HCT116 (cell line): ENCODE data around the gene CAB39L. TPM values are rescaled to one million over a fixed set of nuclear protein-coding genes. Genes with fewer than 3 reads are reported as not detected.

Experiments
- ATAC-seq: fragments of 200-7000 bp; cut with Tn5 transposase; 2 replicates; pipeline ENCODE4 v1.9.1; 2020; ENCODE audit warnings: mild to moderate bottlenecking, moderate library complexity
- BruUV-seq: library from RNA; stranded (reverse); fragments of 400-500 nt; replicated peaks from 2 replicates; lab custom pipeline; 2021; lab: Mats Ljungman, UMichigan
- CTCF ChIA-PET: fragments of 300-600 bp; sonication (Branson Sonifier 250); formaldehyde crosslinking; loops from one replicate; lab custom pipeline; 2021; ENCODE audit warnings: antibody characterized with exemption; lab: Charles Lee
- POLR2A ChIA-PET: fragments of 300-600, 350-600 bp; sonication (Branson Sonifier 250); formaldehyde crosslinking; loops from one replicate; lab custom pipeline; 2021; ENCODE audit warnings: antibody characterized with exemption; lab: Charles Lee
- RAD21 ChIA-PET, 2 experiments: fragments of 300-600 bp; sonication (Branson Sonifier 250); formaldehyde crosslinking; loops; one replicate each; lab custom pipeline; 2023; ENCODE audit warnings: low total read pairs in 2 of 2; ENCODE audit not compliant: uncharacterized antibody in 2 of 2, unreplicated experiment in 2 of 2, low non-redundant PET in 1 of 2; lab: Charles Lee
- DNase-seq: peaks from one replicate; pipeline ENCODE4 v3.0.0-alpha.2; 2010; ENCODE audit warnings: low read depth, low spot score
- H2AFZ ChIP-seq: fragments of 200-600 bp; shearing (Covaris generic), sonication (generic); 2 replicates; pipeline ENCODE4 v1.6.1; 2017; ENCODE audit warnings: low read depth, mixed run types, mixed read lengths, antibody characterized with exemption, low read length; ENCODE audit not compliant: poor library complexity, severe bottlenecking
- H3K27ac ChIP-seq: 2 replicates; pipeline ENCODE4 v1.5.1; 2012; ENCODE audit warnings: low read depth, low read length
- H3K27me3 ChIP-seq: fragments of 200-600 bp; sonication (generic); 2 replicates; pipeline ENCODE4 v1.6.1; 2016; ENCODE audit warnings: mixed run types, low read length, mixed read lengths; ENCODE audit not compliant: insufficient read depth
- H3K36me3 ChIP-seq, 2 experiments: fragments of 200-500 bp in 1 of 2; fragments of 200-600 bp in 1 of 2; sonication (Bioruptor generic) in 1 of 2; sonication (generic) in 1 of 2; 2 replicates each; pipeline versions ENCODE4 v1.5.1 to v1.6.1; 2014 to 2016; ENCODE audit warnings: low read length in 2 of 2, inconsistent platforms in 1 of 2, mixed read lengths in 1 of 2, mixed run types in 1 of 2; ENCODE audit not compliant: insufficient read depth in 2 of 2, control insufficient read depth in 1 of 2
- H3K4me1 ChIP-seq, 2 experiments: fragments of 200-600 bp in 1 of 2; sonication (generic) in 1 of 2; 2 replicates each; pipeline versions ENCODE4 v1.5.1 to v1.6.1; 2012 to 2017; ENCODE audit warnings: low read length in 2 of 2, inconsistent platforms in 1 of 2, mild to moderate bottlenecking in 1 of 2, mixed read lengths in 1 of 2, mixed run types in 1 of 2, moderate library complexity in 1 of 2; ENCODE audit not compliant: insufficient read depth in 2 of 2, control insufficient read depth in 1 of 2
- H3K4me2 ChIP-seq: fragments of 200-600 bp; sonication (generic); 2 replicates; pipeline ENCODE4 v1.6.1; 2017; ENCODE audit warnings: mixed run types, low read length, mixed read lengths
- H3K4me3 ChIP-seq, 2 experiments: fragments of 200-600 bp in 1 of 2; sonication (generic) in 1 of 2; replicated peaks in 1 of 2; 2 replicates each; pipeline ENCODE4 v1.5.1; 2011 to 2016; ENCODE audit warnings: low read length in 2 of 2, control low read depth in 1 of 2, low read depth in 1 of 2, mild to moderate bottlenecking in 1 of 2, mixed read lengths in 1 of 2, mixed run types in 1 of 2
- H3K79me2 ChIP-seq: fragments of 200-600 bp; sonication (generic); 2 replicates; pipeline ENCODE4 v1.6.1; 2017; ENCODE audit warnings: mild to moderate bottlenecking, mixed run types, low read length, moderate library complexity, mixed read lengths; ENCODE audit not compliant: insufficient read depth
- H3K9ac ChIP-seq: fragments of 200-600 bp; sonication (generic); 2 replicates; pipeline ENCODE4 v1.6.1; 2016; ENCODE audit warnings: low read length, mixed read lengths
- H3K9me2 ChIP-seq: fragments of 200-600 bp; sonication (generic), shearing (Covaris generic); 2 replicates; pipeline ENCODE4 v1.6.1; 2017; ENCODE audit warnings: mixed run types, mild to moderate bottlenecking, moderate library complexity; ENCODE audit not compliant: insufficient read depth
- H3K9me3 ChIP-seq, 2 experiments: fragments of 200-500 bp in 1 of 2; fragments of 200-600 bp in 1 of 2; sonication (Bioruptor generic) in 1 of 2; sonication (generic) in 1 of 2; 2 replicates each; pipeline ENCODE4 v1.6.1; 2014 to 2017; ENCODE audit warnings: low read length in 2 of 2, mixed read lengths in 2 of 2, inconsistent platforms in 1 of 2, low read depth in 1 of 2, mild to moderate bottlenecking in 1 of 2, mixed run types in 1 of 2, moderate library complexity in 1 of 2; ENCODE audit not compliant: control insufficient read depth in 1 of 2, insufficient read depth in 1 of 2
- H4K20me1 ChIP-seq: fragments of 200-600 bp; sonication (generic), shearing (Covaris generic); 2 replicates; pipeline ENCODE4 v1.6.1; 2017; ENCODE audit warnings: mixed run types, mild to moderate bottlenecking, moderate library complexity; ENCODE audit not compliant: insufficient read depth
- CBX3 ChIP-seq: IDR thresholded peaks from 2 replicates; pipeline ENCODE4 v1.6.1; 2012; ENCODE audit warnings: low read depth
- EZH2 ChIP-seq: fragments of 200-600 bp; sonication (generic); IDR thresholded peaks from 2 replicates; pipeline ENCODE4 v1.6.1; 2017; ENCODE audit warnings: antibody characterized with exemption, mixed run types
- EZH2phosphoT487 ChIP-seq: fragments of 200-600 bp; IDR thresholded peaks from 2 replicates; pipeline ENCODE4 v1.6.1; 2018; ENCODE audit warnings: antibody characterized with exemption, borderline replicate concordance
- FOSL1 ChIP-seq: IDR thresholded peaks from 2 replicates; pipeline ENCODE4 v1.6.1; 2012; ENCODE audit warnings: low read depth
- JUND ChIP-seq: IDR thresholded peaks from 2 replicates; pipeline ENCODE4 v1.6.1; 2012
- POLR2A ChIP-seq: IDR thresholded peaks from 2 replicates; pipeline ENCODE4 v1.7.0; 2011; ENCODE audit warnings: borderline replicate concordance; ENCODE audit not compliant: insufficient read depth, insufficient read length; ENCODE audit errors: extremely low read depth
- POLR2AphosphoS5 ChIP-seq: IDR thresholded peaks from 2 replicates; pipeline ENCODE4 v1.6.1; 2011; ENCODE audit warnings: mild to moderate bottlenecking, low read depth, low read length, moderate library complexity
- SIN3A ChIP-seq: IDR thresholded peaks from 2 replicates; pipeline ENCODE4 v1.6.1; 2012; ENCODE audit warnings: low read depth
- SRF ChIP-seq: IDR thresholded peaks from 2 replicates; pipeline ENCODE4 v1.6.1; 2012; ENCODE audit warnings: low read depth
- YY1 ChIP-seq: IDR thresholded peaks from 2 replicates; pipeline ENCODE4 v1.6.1; 2011; ENCODE audit warnings: low read length, low read depth, moderate library complexity, mild to moderate bottlenecking; ENCODE audit not compliant: insufficient replicate concordance; ENCODE audit errors: extremely low read depth
- ZFX ChIP-seq: fragments of 450-650 bp; IDR thresholded peaks from 2 replicates; pipeline ENCODE4 v1.6.1; 2017
- intact Hi-C: fragments of 100-400 bp; cut with micrococcal nuclease; formaldehyde crosslinking; loops from 2 replicates; pipeline ENCODE4 v1.10.0; 2022
- total RNA-seq: library from RNA; stranded (reverse); gene quantifications from one replicate; pipeline ENCODE4 v1.2.1, GENCODE V29; 2021; ENCODE audit not compliant: unreplicated experiment
- TF ChIP-seq, protein P1 (sequence below): IDR thresholded peaks from 2 replicates; pipeline ENCODE4 v1.6.1; 2012
- TF ChIP-seq, protein P2 (sequence below): IDR thresholded peaks from 2 replicates; pipeline ENCODE4 v1.6.1; 2012; ENCODE audit warnings: low read depth
- TF ChIP-seq, protein P3 (sequence below), 3 experiments: fragments of 200-600 bp in 1 of 3; sonication (generic) in 1 of 3; IDR thresholded peaks in 2 of 3; conservative IDR thresholded peaks in 1 of 3; 2 replicates each; pipeline ENCODE4 v1.5.1; 2012 to 2017; ENCODE audit warnings: low read depth in 2 of 3, low read length in 2 of 3, antibody characterized with exemption in 1 of 3, borderline replicate concordance in 1 of 3, control low read depth in 1 of 3, mild to moderate bottlenecking in 1 of 3, mixed read lengths in 1 of 3, mixed run types in 1 of 3, moderate library complexity in 1 of 3; ENCODE audit not compliant: insufficient read depth in 1 of 3

The CAB39L gene
- total RNA-seq, 1 experiment from 2014 or later, result 6.1 TPM

DNA sequence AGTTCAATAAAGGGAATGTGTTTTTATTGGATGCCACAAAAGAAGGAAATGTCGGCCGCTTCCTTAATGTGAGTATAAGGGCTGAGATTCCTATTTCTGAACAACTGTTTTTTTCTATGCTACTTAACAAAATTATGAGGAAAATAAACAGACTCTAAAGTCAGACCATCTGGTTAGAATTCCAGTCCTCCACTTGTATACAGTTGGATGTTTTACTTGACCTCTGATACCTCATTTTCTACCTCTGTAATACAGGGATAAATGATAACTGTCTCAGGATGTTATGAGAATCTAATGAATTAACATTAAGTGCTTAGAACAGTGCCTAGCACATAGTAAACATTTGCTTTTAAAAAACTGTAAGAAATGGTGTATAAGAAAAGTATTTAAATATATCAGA, 44.7 kb upstream of the CAB39L start:
- Histone ChIP-seq H4K20me1 (no peaks in the 10 kb centered on the region), H3K36me3 (no peaks in the 10 kb centered on the region), H3K9me3 (no peaks in the 10 kb centered on the region), H3K4me1 (peaks cover 0 to 3% of the 10 kb centered on the region in 2 experiments; a peak in 2 of 4 replicates), H3K27ac (no peak overlapping the region), H3K4me2 (no peak overlapping the region), H2AFZ (no peak overlapping the region), H3K9ac (no peak overlapping the region), H3K4me3 (no peak overlapping the region), H3K27me3 (no peaks in the 10 kb centered on the region), H3K9me2 (no peaks in the 10 kb centered on the region), H3K79me2 (no peaks in the 10 kb centered on the region)
- DNase-seq (no peak), ATAC-seq (no peak)
- BruUV-seq, result no TSS peak
- CTCF ChIA-PET, result no interaction called here
- POLR2A ChIA-PET, result no interaction called here
- RAD21 ChIA-PET, result no interaction called here
- TF ChIP-seq EZH2 (no peak), SRF (no peak), JUND (no peak), POLR2AphosphoS5 (no peak), ZFX (no peak), YY1 (no peak)
- intact Hi-C loops, result no loop called here

DNA sequence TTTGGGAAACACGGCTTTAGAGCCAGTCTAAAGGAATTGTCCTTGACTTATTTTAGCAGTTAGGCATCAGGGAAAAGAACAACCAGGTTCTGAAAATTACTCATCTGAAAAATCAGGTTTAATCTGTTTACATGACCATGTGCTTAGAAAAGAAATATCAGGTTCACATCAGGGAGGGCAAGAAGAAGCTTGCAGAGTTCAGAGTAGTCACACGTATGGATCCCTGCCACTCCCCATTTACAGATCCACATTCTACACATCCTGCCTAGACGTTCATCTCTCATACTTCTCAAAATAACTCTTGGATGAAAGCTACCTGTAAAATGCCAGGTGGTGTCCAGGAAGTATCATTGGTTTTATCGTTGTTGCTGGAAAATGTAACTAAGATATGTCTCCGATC, 37.9 kb upstream of the CAB39L start:
- Histone ChIP-seq H3K9me2 (no peaks in the 10 kb centered on the region), H3K27me3 (no peaks in the 10 kb centered on the region), H3K4me2 (no peak overlapping the region), H3K9me3 (no peaks in the 10 kb centered on the region), H2AFZ (no peak overlapping the region), H3K4me1 (no peaks in the 10 kb centered on the region), H3K36me3 (no peaks in the 10 kb centered on the region), H3K9ac (no peak overlapping the region), H4K20me1 (no peaks in the 10 kb centered on the region), H3K4me3 (no peak overlapping the region), H3K79me2 (no peaks in the 10 kb centered on the region), H3K27ac (no peak overlapping the region)
- ChIA-PET CTCF (no interaction called here), POLR2A (no interaction called here), RAD21 (no interaction called here)
- TF ChIP-seq, protein P1, sequence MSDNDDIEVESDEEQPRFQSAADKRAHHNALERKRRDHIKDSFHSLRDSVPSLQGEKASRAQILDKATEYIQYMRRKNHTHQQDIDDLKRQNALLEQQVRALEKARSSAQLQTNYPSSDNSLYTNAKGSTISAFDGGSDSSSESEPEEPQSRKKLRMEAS, result no peak
- TF ChIP-seq, protein P2, sequence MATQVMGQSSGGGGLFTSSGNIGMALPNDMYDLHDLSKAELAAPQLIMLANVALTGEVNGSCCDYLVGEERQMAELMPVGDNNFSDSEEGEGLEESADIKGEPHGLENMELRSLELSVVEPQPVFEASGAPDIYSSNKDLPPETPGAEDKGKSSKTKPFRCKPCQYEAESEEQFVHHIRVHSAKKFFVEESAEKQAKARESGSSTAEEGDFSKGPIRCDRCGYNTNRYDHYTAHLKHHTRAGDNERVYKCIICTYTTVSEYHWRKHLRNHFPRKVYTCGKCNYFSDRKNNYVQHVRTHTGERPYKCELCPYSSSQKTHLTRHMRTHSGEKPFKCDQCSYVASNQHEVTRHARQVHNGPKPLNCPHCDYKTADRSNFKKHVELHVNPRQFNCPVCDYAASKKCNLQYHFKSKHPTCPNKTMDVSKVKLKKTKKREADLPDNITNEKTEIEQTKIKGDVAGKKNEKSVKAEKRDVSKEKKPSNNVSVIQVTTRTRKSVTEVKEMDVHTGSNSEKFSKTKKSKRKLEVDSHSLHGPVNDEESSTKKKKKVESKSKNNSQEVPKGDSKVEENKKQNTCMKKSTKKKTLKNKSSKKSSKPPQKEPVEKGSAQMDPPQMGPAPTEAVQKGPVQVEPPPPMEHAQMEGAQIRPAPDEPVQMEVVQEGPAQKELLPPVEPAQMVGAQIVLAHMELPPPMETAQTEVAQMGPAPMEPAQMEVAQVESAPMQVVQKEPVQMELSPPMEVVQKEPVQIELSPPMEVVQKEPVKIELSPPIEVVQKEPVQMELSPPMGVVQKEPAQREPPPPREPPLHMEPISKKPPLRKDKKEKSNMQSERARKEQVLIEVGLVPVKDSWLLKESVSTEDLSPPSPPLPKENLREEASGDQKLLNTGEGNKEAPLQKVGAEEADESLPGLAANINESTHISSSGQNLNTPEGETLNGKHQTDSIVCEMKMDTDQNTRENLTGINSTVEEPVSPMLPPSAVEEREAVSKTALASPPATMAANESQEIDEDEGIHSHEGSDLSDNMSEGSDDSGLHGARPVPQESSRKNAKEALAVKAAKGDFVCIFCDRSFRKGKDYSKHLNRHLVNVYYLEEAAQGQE, result no peak
- TF ChIP-seq JUND (no peak), EZH2phosphoT487 (no peak), POLR2AphosphoS5 (no peak), EZH2 (no peak), SRF (no peak), CBX3 (no peak), SIN3A (no peak), POLR2A (no peak), FOSL1 (no peak)
- TF ChIP-seq, protein P3, sequence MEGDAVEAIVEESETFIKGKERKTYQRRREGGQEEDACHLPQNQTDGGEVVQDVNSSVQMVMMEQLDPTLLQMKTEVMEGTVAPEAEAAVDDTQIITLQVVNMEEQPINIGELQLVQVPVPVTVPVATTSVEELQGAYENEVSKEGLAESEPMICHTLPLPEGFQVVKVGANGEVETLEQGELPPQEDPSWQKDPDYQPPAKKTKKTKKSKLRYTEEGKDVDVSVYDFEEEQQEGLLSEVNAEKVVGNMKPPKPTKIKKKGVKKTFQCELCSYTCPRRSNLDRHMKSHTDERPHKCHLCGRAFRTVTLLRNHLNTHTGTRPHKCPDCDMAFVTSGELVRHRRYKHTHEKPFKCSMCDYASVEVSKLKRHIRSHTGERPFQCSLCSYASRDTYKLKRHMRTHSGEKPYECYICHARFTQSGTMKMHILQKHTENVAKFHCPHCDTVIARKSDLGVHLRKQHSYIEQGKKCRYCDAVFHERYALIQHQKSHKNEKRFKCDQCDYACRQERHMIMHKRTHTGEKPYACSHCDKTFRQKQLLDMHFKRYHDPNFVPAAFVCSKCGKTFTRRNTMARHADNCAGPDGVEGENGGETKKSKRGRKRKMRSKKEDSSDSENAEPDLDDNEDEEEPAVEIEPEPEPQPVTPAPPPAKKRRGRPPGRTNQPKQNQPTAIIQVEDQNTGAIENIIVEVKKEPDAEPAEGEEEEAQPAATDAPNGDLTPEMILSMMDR (IDR thresholded peaks at IDR 0.05 in 2 of 3, conservative IDR thresholded peaks at IDR 0.05 in 1 of 3; ENCODE audit: borderline replicate concordance in 1 of 3, insufficient read depth in 1 of 3, low read depth in 2 of 3, low read length in 2 of 3), result no peak
- intact Hi-C loops, result no loop called here
- no peak for DNase-seq
- no peak for ATAC-seq
- no TSS peak for BruUV-seq
